Stimulated activated CD4-positive, alpha-beta T cell treated with anti-CD3 and anti-CD28 coated beads, TNF-alpha, amount 100 ng/mL, for 48 hours (primary cell): ENCODE measurements around the gene IGFBPL1.
"Not testable (repeated sequence)": the region's sequence is repeated elsewhere in the genome, so short reads cannot be mapped to it uniquely, and the experiment has no call there.

Experiments
- DNase-seq, 3 donors: peaks; one replicate each; pipeline ENCODE4 v3.0.0-alpha.2; 2020; ENCODE audit warnings: low read depth in 3 of 3

Gene IGFBPL1

GRCh38 chr9:38377336-38378083, 46.7 kb downstream of the IGFBPL1 start:
- not testable (repeated sequence) for DNase-seq

- DNase-seq: no peak
Observed at GRCh38 chr9:38376021-38376670, 48.1 kb downstream of the IGFBPL1 start.

- no peak for DNase-seq
Observed at GRCh38 chr9:38375572-38375963, 48.7 kb downstream of the IGFBPL1 start.

- DNase-seq: no peak
Observed at GRCh38 chr9:38374847-38375571, 49.2 kb downstream of the IGFBPL1 start.

GRCh38 chr9:38373679-38374078, 50.6 kb downstream of the IGFBPL1 start:
- no peak for DNase-seq

- DNase-seq: no peak
Observed at GRCh38 chr9:38372762-38373619, 51.3 kb downstream of the IGFBPL1 start.

- no peak for DNase-seq
Observed at GRCh38 chr9:38371495-38371894, 52.8 kb downstream of the IGFBPL1 start.

GRCh38 chr9:38370176-38370575, 54.1 kb downstream of the IGFBPL1 start:
- no peak for DNase-seq

- DNase-seq: no peak
Observed at GRCh38 chr9:38368731-38369130, 55.5 kb downstream of the IGFBPL1 start.

GRCh38 chr9:38367898-38368297, 56.4 kb downstream of the IGFBPL1 start:
- no peak for DNase-seq

GRCh38 chr9:38363589-38363925, 60.7 kb downstream of the IGFBPL1 start:
- DNase-seq: no peak

GRCh38 chr9:38362852-38363588, 61.2 kb downstream of the IGFBPL1 start:
- no peak for DNase-seq

- DNase-seq: no peak
Observed at GRCh38 chr9:38361473-38361850, 62.8 kb downstream of the IGFBPL1 start.

GRCh38 chr9:38360839-38361472, 63.3 kb downstream of the IGFBPL1 start:
- DNase-seq: no peak

- DNase-seq: no peak
Observed at GRCh38 chr9:38359689-38360385, 64.4 kb downstream of the IGFBPL1 start.

GRCh38 chr9:38359297-38359653, 65.0 kb downstream of the IGFBPL1 start:
- no peak for DNase-seq

GRCh38 chr9:38358390-38359296, 65.6 kb downstream of the IGFBPL1 start:
- DNase-seq: no peak

- no peak for DNase-seq
Observed at GRCh38 chr9:38357350-38358114, 66.7 kb downstream of the IGFBPL1 start.
